Measurements from ENCODE around the gene NEK7.

Gene NEK7

DNA sequence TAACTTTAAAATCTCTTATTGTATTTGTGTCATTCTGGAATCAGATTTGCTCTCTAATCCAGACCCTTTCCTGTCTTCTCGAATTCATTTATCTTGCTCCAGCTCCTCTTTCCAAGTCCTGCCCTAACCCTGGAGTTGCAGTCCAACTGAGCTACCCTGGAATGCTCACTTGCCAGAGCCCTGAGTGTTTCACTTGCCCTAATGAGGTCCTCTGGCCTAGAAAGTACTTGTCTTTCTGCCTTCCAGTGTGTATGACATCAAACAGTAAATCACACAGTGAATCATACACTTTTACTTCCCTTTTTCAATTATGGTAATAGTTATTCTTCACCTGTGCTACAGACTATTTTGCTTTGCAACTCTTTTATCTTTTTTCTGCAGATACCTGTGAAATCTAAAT, 96.9 kb downstream of the NEK7 start:
- Histone ChIP-seq H3K9me3 (no peaks in the 10 kb centered on the region), H3K27ac (peak overlapping the region; percentile 11), H3K4me1 (ENCODE audit: control insufficient read depth in 1 of 2, insufficient read depth in 1 of 2, low read depth in 1 of 2, low read length in 1 of 2) (no peaks in the 10 kb centered on the region), H3K4me3 (ENCODE audit: low read depth in 1 of 2, low read length in 1 of 2) (no peak overlapping the region), H3K36me3 (no peaks in the 10 kb centered on the region), H3K27me3 (no peaks in the 10 kb centered on the region)
- no peak for TF ChIP-seq CTCF (IDR thresholded peaks at IDR 0.05)

DNA sequence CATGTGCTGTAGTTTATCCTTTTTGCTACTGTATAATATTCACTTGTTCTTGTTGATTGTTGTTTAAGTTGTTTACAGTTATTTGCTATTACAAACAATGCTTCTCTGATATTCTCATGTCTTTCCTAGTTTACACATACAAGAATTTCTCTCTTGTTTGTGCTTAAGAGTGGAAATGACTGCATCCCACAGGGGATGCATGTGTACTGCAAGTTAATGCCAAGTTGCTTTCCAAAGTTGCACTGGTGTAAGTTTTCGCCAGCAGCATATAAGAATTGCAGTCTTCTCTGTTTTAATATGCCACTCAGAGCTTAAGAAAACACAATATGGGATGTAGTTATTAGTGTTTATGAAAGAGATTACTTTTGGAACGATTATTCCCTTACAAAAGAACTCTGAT, 97.7 kb downstream of the NEK7 start:
- Histone ChIP-seq H3K36me3 (no peaks in the 10 kb centered on the region), H3K27ac (no peak overlapping the region), H3K4me1 (ENCODE audit: control insufficient read depth in 1 of 2, insufficient read depth in 1 of 2, low read depth in 1 of 2, low read length in 1 of 2) (no peaks in the 10 kb centered on the region), H3K9me3 (no peaks in the 10 kb centered on the region), H3K4me3 (ENCODE audit: low read depth in 1 of 2, low read length in 1 of 2) (no peak overlapping the region), H3K27me3 (no peaks in the 10 kb centered on the region)
- no peak for TF ChIP-seq CTCF (IDR thresholded peaks at IDR 0.05)

GRCh38 chr1:198254948-198255347, 98.2 kb downstream of the NEK7 start:
- H3K27ac ChIP-seq: no peak overlapping the region
- no peaks in the 10 kb centered on the region for H3K36me3 ChIP-seq
- H3K4me1 ChIP-seq (ENCODE audit: control insufficient read depth in 1 of 2, insufficient read depth in 1 of 2, low read depth in 1 of 2, low read length in 1 of 2): no peaks in the 10 kb centered on the region
- H3K4me3 ChIP-seq (ENCODE audit: low read depth in 1 of 2, low read length in 1 of 2): no peak overlapping the region
- no peaks in the 10 kb centered on the region for H3K27me3 ChIP-seq
- H3K9me3 ChIP-seq: no peaks in the 10 kb centered on the region
- no peak for TF ChIP-seq CTCF (IDR thresholded peaks at IDR 0.05)

DNA sequence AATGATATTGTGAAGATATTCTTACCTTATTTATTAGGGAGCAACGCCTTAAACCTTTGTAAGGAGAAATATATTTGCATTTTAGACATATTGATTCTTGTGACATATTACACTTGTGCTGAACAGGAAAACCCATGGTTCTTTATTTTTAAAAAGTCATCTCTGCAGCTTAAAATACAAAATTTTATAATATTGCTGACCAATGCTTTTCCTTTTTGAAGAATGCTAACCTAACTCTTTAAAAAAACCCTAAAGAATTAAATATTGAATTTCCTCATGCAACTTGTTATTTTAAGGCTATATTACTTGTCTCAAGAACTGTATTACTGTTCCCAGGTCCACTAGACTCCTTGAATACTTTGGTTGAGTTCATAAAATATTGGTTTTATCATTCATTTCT, 99.0 kb downstream of the NEK7 start:
- Histone ChIP-seq H3K27me3 (no peaks in the 10 kb centered on the region), H3K4me1 (ENCODE audit: control insufficient read depth in 1 of 2, insufficient read depth in 1 of 2, low read depth in 1 of 2, low read length in 1 of 2) (no peaks in the 10 kb centered on the region), H3K4me3 (ENCODE audit: low read depth in 1 of 2, low read length in 1 of 2) (no peak overlapping the region), H3K27ac (no peak overlapping the region), H3K9me3 (no peaks in the 10 kb centered on the region), H3K36me3 (no peaks in the 10 kb centered on the region)
- TF ChIP-seq CTCF (IDR thresholded peaks at IDR 0.05): no peak

DNA sequence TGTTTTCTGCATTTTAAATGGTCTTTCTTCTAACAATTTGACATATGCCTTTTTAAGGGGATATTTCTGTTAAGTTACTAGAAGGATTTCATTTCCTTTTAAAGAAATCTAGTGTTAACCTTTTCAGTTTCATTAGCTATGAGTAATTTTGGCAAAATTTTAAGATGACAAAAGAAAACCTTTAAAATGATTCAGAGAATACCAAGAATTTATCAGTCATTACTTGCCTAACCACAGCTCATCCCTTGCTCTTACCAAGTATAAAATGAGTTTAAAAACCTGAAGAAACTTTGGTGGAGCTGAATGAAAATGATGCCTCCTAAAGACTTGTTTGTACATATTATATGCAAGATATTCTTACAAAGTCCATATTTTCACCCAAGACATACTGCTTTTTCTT, 101.7 kb downstream of the NEK7 start:
- H3K27me3 ChIP-seq: no peaks in the 10 kb centered on the region
- no peak for TF ChIP-seq CTCF (IDR thresholded peaks at IDR 0.05)
- no peak overlapping the region for H3K27ac ChIP-seq
- H3K36me3 ChIP-seq: no peaks in the 10 kb centered on the region
- H3K4me3 ChIP-seq (ENCODE audit: low read depth in 1 of 2, low read length in 1 of 2): no peak overlapping the region
- H3K4me1 ChIP-seq (ENCODE audit: control insufficient read depth in 1 of 2, insufficient read depth in 1 of 2, low read depth in 1 of 2, low read length in 1 of 2): no peaks in the 10 kb centered on the region
- H3K9me3 ChIP-seq: no peaks in the 10 kb centered on the region
